Tibial nerve (tissue), 4 donors: ENCODE results near the gene WDR64. TPM values are rescaled to one million over a fixed set of nuclear protein-coding genes. Genes with fewer than 3 reads are reported as not detected.
A peak's percentile ranks its signal among the peaks of the same experiment; 100 is the strongest.

Experiments used
- DNase-seq, 2 donors: peaks; one replicate each; pipeline ENCODE4 v3.0.0-alpha.2; 2019; ENCODE audit warnings: low spot score in 2 of 2
- H3K27ac ChIP-seq, 4 donors: fragments of 200-600 bp; sonication (generic) in 3 of 4; one replicate each; pipeline ENCODE4 v1.5.1; 2017 to 2019; ENCODE audit warnings: mild to moderate bottlenecking in 1 of 4
- H3K27me3 ChIP-seq, 2 donors: fragments of 200-600 bp; sonication (generic) in 1 of 2; one replicate each; pipeline versions ENCODE4 v1.5.1 to v1.6.0; 2017 to 2019
- H3K36me3 ChIP-seq, 3 donors: fragments of 200-600 bp; sonication (generic); one replicate each; pipeline ENCODE4 v1.5.1; 2018 to 2019
- H3K4me1 ChIP-seq, 4 donors: fragments of 200-600 bp; sonication (generic) in 3 of 4; one replicate each; pipeline ENCODE4 v1.5.1; 2017 to 2019
- H3K4me3 ChIP-seq, 4 donors: fragments of 200-600 bp; sonication (generic) in 3 of 4; one replicate each; pipeline ENCODE4 v1.5.1; 2017 to 2019; ENCODE audit warnings: mild to moderate bottlenecking in 1 of 4, moderate library complexity in 1 of 4
- H3K9me3 ChIP-seq, 4 donors: fragments of 200-600 bp; sonication (generic) in 3 of 4; one replicate each; pipeline ENCODE4 v1.5.1; 2017 to 2019
- EP300 ChIP-seq, 2 donors: sonication (generic); formaldehyde crosslinking; IDR thresholded peaks; one replicate each; pipeline ENCODE4 v1.6.1; 2017; ENCODE audit warnings: antibody characterized with exemption in 2 of 2, mild to moderate bottlenecking in 1 of 2
- POLR2A ChIP-seq, 2 donors: fragments of 450-650 bp; IDR thresholded peaks; one replicate each; pipeline ENCODE4 v1.6.1; 2017; ENCODE audit warnings: antibody characterized with exemption in 2 of 2, mild to moderate bottlenecking in 2 of 2, moderate library complexity in 2 of 2
- WGBS, 2 donors: methylation state at CpG; one replicate each; pipeline ENCODE4 v1.1.5; 2018; 5-methylcytosine and 5-hydroxymethylcytosine counted together
- total RNA-seq, 4 donors: library from RNA; depleted of rRNA; stranded (reverse); fragments of >200 nt; gene quantifications; one replicate each; pipeline ENCODE4 v1.1.0, GENCODE V29; 2016
- TF ChIP-seq, protein P1 (sequence below), 5 experiments: fragments of 200-600 bp in 3 of 5; fragments of 450-650 bp in 2 of 5; sonication (generic) in 3 of 5; IDR thresholded peaks; one replicate each; pipeline ENCODE4 v1.5.1; 2016 to 2019; ENCODE audit warnings: antibody characterized with exemption in 5 of 5, mild to moderate bottlenecking in 3 of 5, moderate library complexity in 2 of 5

Gene WDR64
- total RNA-seq, 4 donors from 2014 or later = 0.42 TPM; not detected in 3

DNA sequence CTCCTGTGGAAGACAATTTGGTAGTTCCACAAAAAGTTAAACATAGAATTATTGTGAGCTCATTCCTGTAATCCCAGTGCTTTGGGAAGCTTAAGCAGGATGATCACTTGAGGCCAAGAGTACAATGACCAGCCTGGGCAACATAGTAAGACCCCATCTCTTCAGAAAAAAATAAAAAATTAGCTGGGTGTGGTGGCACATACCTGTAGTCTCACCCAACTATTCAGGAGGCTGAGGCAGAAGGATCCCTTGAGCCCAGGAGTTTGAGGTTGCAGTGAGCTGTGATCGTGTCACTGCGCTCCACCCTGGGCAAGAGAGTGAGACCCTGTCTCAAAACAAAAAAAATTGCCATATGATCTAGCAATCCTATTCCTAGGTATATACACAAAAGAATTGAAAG, 7.8 kb upstream of the WDR64 start:
- no peak overlapping the region for H3K4me3 ChIP-seq
- H3K27me3 ChIP-seq = no peaks in the 10 kb centered on the region
- 92 to 94% methylated on average over 2 of the region's 2 CpGs for WGBS, 2 donors
- H3K36me3 ChIP-seq = no peaks in the 10 kb centered on the region
- TF ChIP-seq EP300 (IDR thresholded peaks at IDR 0.05) = no peak
- TF ChIP-seq POLR2A (IDR thresholded peaks at IDR 0.05) = no peak
- TF ChIP-seq, protein P1, sequence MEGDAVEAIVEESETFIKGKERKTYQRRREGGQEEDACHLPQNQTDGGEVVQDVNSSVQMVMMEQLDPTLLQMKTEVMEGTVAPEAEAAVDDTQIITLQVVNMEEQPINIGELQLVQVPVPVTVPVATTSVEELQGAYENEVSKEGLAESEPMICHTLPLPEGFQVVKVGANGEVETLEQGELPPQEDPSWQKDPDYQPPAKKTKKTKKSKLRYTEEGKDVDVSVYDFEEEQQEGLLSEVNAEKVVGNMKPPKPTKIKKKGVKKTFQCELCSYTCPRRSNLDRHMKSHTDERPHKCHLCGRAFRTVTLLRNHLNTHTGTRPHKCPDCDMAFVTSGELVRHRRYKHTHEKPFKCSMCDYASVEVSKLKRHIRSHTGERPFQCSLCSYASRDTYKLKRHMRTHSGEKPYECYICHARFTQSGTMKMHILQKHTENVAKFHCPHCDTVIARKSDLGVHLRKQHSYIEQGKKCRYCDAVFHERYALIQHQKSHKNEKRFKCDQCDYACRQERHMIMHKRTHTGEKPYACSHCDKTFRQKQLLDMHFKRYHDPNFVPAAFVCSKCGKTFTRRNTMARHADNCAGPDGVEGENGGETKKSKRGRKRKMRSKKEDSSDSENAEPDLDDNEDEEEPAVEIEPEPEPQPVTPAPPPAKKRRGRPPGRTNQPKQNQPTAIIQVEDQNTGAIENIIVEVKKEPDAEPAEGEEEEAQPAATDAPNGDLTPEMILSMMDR (IDR thresholded peaks at IDR 0.05) = no peak
- peak overlapping the region in 2 of 4 donors; percentile 11 to 22 for H3K27ac ChIP-seq
- no peaks in the 10 kb centered on the region for H3K9me3 ChIP-seq
- DNase-seq = no peak
- peaks cover 0 to 28% (median 1%) of the 10 kb centered on the region in 4 donors for H3K4me1 ChIP-seq

DNA sequence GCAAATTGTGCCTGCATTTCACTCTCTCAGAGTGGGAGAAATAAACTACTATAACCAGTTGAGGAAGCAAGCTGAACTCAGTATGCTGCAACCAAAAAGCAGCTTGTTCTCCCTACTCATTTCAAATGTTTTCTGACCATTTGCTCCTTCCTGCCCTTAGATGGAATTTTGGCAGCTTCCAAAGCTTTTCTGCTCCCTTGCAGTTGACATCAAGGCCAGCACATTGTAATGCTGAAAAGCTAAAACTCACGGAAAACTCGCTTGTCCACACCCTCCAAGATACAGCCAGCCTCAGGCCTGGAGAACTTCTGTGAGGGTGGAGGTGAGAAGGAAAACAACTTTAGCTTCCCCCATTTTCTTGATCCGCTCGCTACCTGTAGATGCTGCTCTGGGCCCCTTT, 6.9 kb upstream of the WDR64 start:
- no peaks in the 10 kb centered on the region for H3K27me3 ChIP-seq
- no peak overlapping the region for H3K4me3 ChIP-seq
- peaks cover 0 to 26% (median 1%) of the 10 kb centered on the region in 4 donors for H3K4me1 ChIP-seq
- H3K36me3 ChIP-seq = no peaks in the 10 kb centered on the region
- TF ChIP-seq POLR2A (IDR thresholded peaks at IDR 0.05) = no peak
- TF ChIP-seq, protein P1 (IDR thresholded peaks at IDR 0.05) = no peak
- peak in 1 of 2 donors; percentile 18 for TF ChIP-seq EP300 (IDR thresholded peaks at IDR 0.05)
- 36 to 38% methylated on average over 4 of the region's 4 CpGs for WGBS, 2 donors
- DNase-seq = no peak
- H3K9me3 ChIP-seq = no peaks in the 10 kb centered on the region
- H3K27ac ChIP-seq = peak overlapping the region in 3 of 4 donors; percentile 11 to 58 (median 40)

DNA sequence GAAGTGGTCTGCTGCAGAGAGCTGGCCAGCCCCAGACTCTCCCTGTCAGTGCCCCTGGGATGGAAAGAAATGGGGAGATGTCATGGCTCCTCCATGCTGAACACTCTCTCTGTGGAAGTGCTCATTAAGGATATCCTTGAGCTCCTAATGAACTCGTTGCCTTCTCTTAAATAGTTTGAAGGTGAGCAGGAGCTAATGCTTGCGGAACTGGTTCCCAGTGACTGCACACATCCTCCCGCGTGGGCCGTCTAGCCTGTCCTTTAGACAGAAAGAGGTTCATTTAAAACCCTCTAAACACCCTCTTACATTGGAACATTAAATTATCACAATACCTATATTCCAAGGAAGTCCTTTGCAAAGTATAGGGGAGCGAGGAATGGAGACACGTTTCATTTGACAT, 5.9 kb upstream of the WDR64 start:
- Histone ChIP-seq H3K9me3 (no peaks in the 10 kb centered on the region), H3K27ac (peak overlapping the region in 1 of 4 donors; percentile 11), H3K4me3 (no peak overlapping the region), H3K4me1 (peaks cover 0 to 19% (median 1%) of the 10 kb centered on the region in 4 donors), H3K27me3 (no peaks in the 10 kb centered on the region), H3K36me3 (no peaks in the 10 kb centered on the region)
- WGBS, 2 donors = 86 to 91% methylated on average over 7 of the region's 7 CpGs
- no peak for DNase-seq
- TF ChIP-seq POLR2A (IDR thresholded peaks at IDR 0.05) (no peak), EP300 (IDR thresholded peaks at IDR 0.05) (no peak)
- TF ChIP-seq, protein P1 (IDR thresholded peaks at IDR 0.05) = no peak

DNA sequence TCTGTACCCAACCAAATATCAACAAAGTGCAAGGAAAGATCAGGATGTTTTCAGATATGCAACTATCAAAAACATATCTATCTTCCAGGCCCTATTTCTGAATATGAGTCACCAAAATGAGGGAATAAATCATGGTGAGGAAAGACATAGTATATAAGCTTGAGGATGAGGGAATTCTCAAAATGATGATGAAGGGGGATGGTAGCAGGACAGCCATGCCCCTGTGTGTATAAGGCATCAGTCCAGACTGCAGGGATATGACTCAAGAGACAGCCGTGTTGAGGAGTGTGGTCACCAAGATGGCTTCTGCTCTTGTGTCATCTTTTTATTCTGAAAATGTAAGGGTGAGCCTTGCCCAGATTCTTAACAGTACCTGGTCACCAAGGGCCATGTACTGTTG, 4.4 kb upstream of the WDR64 start:
- no peaks in the 10 kb centered on the region for H3K9me3 ChIP-seq
- WGBS, 2 donors = 84 to 100% methylated on average over 1 of the region's 1 CpG

DNA sequence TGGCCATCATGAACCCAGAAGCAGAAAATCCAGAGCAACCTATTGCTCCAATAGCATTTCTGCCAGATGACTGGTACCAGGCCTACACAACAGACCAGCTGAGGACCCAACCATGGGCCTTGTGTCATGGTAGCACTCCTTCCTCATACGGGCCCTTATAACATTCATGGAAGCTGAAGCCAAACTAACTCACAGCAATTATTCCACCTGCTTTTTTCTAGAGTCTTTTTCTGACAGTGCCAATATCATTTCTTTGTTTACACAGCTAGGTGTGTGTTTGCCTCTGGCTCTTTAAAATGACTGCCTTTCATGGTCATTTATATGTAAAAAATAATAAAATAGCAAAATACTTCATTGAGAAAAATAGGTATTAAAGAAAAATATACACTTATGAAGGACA, 3.9 kb upstream of the WDR64 start:
- H3K27me3 ChIP-seq = no peaks in the 10 kb centered on the region
- H3K27ac ChIP-seq = no peak overlapping the region
- no peak for DNase-seq
- no peak for TF ChIP-seq POLR2A (IDR thresholded peaks at IDR 0.05)
- TF ChIP-seq EP300 (IDR thresholded peaks at IDR 0.05) = no peak
- TF ChIP-seq, protein P1 (IDR thresholded peaks at IDR 0.05) = no peak
- H3K36me3 ChIP-seq = no peaks in the 10 kb centered on the region
- peaks cover 0 to 13% (median 0%) of the 10 kb centered on the region in 4 donors for H3K4me1 ChIP-seq
- H3K4me3 ChIP-seq = no peak overlapping the region
- 91 to 100% methylated on average over 1 of the region's 1 CpG for WGBS, 2 donors
- H3K9me3 ChIP-seq = no peaks in the 10 kb centered on the region

More for the DNA sequence above, 4.4 kb upstream of the WDR64 start:
- no peak overlapping the region for H3K27ac ChIP-seq
- H3K36me3 ChIP-seq = no peaks in the 10 kb centered on the region
- H3K4me3 ChIP-seq = no peak overlapping the region
- H3K4me1 ChIP-seq = peaks cover 0 to 13% (median 0%) of the 10 kb centered on the region in 4 donors
- DNase-seq = no peak
- no peaks in the 10 kb centered on the region for H3K27me3 ChIP-seq
- TF ChIP-seq EP300 (IDR thresholded peaks at IDR 0.05) (no peak), POLR2A (IDR thresholded peaks at IDR 0.05) (no peak)
- TF ChIP-seq, protein P1 (IDR thresholded peaks at IDR 0.05) = no peak
